ENCODE measurements around the gene KRT82.

GRCh38 chr12:52446367-52447045, 40.4 kb upstream of the KRT82 start:
- TF ChIP-seq CTCF (IDR thresholded peaks at IDR 0.05) (no peak), POLR2A (IDR thresholded peaks at IDR 0.05) (no peak)
